Measurements from ENCODE around the gene CRNN.

CRNN gene

DNA sequence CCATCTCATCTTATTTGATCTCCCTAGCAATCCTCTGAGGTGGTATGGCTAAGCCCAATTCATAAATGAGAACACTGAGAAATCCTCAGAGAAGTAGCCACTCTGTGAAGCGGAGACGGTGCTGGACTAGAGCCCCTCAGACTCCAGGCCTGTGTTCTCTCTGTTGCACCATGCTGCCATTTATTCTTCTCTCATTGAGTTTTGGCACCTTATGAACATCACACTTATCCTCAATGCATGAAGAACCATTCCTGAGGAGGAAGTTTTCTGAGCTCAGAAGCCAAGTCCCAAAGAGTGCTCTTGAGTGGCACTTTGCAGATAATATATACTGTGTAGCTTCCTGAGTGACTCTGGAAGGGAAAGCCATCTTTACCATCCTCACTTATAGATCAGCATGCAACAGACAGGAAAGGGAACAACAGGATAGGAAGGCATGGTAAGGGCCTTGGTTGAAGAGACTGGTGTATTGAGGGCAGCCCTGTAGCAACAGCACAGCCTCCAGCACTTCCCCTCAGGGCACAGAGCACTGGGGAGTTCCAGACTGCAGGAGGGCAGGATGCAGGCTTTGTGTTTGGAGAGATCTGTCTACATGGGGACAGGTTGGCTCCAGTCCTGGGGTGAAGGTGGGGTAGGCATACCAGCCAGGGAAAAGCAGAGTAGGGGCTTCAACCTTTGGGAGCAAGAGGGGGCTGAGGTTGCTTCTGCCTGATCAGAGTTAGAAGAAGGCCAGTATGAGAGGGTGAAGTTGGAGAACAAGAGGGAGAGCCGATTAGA is 1.6 kb upstream of the CRNN start:
- DNase-seq = no peak

DNA sequence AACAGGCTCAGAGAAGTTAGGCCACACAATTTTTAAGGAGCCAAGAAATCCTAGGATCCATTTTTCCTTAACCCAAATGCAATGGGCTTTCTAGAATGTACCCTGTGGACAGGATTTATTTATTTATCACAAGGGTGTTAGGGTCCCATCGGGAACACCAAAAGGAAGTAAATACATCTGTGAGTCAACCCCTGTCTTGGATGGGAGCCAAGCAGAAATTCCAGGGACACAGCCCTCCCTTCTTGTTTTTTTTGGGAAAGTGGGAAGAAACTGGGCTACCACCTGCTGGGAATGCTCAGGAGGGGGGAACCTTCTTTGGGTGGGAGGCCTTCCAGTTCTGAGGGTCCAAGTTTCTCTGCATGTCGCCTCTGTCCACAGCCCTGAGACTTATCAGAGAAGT is 1.3 kb downstream of the CRNN start:
- no peak for DNase-seq

DNA sequence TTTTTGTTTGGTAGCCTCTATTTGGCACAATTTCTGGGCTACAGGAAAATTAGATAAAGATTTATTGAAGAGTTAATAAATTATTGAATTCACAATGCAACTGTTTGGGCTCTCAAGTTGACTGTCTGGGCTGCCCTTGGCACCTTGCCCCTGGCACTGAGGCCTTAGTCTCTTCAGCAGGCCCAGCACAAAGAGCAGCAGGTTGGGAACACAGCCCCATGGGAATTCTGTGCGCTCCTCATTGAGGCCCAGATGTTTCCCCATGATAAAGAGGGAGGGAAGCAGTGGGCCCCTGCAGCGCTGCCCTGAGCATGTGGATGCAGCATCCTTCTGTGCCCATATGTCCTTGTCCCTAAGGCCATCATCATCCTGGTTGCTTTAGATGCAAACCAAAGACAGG is 2.9 kb downstream of the CRNN start:
- no peak for DNase-seq

DNA sequence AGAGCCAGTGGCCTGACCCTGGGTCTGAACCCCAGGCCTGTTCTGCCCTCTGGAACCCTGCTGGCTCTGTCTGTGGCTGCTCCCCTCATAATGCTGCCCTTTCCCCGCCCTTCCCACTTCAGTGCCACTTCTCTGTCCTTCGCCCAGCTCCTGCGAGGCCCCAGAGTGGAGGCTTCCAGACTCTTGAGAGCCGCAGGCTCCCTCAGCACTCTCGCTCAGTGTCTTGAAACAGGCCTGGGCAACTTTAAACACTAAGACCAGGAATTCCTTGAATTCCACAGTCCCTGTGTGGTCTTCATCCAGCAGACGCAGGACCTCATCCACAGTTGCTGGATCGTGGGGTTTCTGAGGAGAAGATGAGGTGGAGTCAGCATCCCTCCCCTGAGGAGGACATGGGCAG is 3.5 kb downstream of the CRNN start:
- DNase-seq = no peak

DNA sequence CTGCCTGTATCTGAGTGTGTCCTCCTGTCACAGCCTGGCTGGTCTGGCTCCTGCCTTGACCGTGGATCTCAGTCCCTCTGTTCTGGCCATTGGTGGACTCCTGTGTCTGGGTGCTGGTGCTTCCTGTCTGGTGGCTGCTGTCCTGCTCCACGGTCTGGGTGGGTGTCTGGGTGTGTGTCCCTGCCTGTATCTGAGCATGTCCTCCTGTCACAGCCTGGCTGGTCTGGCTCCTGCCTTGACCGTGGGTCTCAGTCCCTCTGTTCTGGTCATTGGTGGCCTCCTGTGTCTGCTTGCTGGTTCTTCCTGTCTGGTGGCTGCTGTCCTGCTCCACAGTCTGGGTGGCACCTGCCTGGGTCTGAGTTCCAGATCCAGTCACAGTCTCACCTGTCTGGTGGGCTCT is 4.0 kb downstream of the CRNN start:
- DNase-seq = no peak

DNA sequence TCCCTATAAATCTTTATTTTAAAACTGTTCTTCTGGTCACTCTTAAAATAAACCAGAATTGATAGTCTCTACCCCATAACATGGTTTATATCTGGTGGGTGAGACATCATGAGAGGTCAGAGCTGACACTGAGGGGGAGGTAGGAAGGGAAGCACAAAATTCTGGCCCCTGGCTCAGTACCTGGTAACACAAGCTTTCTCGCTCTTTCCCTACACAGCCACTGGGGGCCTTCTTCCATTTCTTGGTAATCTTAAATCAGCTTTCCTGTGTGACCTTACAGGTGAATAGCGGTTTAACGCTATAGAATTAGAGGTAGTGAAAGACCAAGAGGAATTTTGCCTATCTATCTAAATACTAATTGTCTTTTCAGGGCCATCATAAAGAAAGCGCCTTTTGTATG is 5.4 kb downstream of the CRNN start:
- no peak for DNase-seq

DNA sequence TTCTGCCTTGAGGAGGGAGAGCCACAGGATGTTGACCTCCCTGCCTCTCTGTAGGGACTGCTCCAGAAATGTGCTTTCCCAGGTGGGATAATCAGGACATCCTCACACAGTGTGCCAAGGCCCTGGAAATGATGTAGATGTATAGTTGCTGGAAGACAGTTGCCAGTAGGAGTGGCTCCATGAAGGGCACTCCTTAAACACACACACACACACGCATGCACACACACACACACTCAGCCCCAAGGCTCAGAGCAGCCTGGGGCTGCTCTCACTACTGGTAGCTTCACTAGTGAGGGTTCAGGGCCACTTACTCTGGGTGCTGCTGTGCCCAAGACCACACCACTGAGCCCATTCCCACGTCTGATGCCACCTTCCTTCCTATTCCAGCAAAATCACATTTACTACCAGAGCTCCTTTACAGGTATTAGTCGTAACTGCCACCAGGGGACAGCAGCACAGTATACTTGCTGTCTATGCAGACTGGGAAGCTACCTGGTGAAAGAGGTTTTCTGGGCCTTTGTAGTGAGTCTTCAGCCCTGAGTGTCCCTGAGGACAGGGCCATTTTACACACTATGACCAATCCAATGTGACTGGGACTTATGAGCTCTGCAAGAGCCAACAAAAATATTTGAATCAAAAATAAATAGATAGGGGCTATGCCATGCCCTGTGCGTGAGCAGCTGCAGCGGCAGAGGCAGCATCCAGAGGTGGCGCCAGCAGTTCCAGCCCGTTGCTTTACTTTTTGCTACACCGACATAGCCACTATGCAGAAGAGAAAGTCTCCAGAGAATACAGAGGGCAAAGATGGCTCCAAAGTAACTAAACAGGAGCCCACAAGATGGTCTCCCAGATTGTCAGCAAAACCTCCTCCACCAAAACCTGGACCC is 15.0 kb downstream of the CRNN start:
- peak in 1 of 2 donors; percentile 17 for DNase-seq

DNA sequence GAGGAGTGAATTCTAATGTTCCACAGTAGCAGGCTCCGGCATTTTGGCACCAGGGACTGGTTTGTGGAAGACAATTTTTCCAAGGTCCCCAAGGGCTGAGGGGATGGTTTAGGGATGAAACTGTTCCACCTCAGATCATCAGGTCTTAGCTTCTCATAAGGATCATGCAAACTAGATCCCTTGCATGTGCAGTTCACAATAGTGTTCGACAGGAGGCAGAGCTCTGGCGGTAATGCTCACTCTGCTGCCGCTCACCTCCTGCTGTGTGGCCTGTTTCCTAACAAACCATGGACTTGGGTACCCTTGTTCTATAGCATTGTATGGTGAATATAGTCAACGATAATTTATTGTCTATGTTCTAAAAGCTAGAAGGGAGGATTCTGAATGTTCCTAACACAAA is 16.6 kb downstream of the CRNN start:
- no peak for DNase-seq

DNA sequence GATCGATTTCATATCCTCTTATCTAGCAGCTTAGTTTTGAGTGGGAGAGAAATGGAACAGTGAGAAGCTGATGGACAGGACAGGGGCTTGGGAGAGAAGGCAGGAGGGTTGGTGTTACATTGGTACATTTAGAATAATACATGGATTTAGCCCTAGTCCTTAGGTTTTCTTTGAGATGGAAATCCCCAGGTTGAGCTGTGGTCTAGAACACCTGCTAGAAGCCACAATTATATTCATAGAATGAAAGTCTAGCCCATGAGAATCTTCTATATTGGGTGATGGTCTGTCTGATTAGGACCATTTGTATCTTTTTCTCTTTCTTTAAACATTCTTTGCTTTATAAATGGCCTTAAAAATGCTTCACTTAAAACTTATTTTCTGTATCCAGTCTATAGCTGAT is 19.9 kb downstream of the CRNN start:
- DNase-seq = no peak

DNA sequence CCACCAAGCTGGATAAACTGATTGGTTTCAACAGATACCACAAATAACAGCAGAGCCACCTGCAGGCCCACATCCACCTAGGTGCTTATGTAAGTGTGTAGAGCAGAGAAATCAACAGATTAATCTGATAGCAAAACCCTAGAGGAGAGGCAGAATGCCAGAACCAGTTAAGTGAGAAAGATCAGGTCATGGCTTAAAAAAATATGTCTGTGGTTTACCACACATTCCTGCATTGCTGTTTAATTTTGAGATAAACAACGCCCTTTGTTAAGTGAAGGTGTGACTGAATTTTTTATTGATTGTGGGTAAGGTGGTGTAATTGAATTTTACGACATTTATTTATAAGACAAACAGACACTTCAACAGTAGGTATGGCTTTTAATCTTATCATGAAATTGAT is 21.2 kb downstream of the CRNN start:
- DNase-seq = peak in 1 of 2 donors; percentile 60

DNA sequence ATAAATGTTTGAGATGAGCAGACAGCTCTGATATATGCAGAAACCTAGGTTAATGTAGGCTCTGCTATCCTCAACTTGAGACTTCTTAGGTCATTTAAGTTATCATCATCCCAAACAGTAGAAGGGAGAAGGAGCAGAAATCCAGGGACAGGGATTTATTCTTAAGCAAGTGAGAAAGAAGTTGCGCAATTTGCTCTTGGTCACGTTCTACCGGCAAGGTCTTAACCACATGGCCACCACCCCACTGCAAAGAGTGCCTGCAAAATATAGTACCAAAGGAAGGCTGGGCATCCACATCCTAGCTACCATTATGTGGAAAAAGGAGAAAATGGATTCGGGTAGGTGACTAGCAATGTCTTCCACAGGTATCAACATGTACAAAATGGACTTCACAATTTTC is 25.2 kb downstream of the CRNN start:
- no peak for DNase-seq

DNA sequence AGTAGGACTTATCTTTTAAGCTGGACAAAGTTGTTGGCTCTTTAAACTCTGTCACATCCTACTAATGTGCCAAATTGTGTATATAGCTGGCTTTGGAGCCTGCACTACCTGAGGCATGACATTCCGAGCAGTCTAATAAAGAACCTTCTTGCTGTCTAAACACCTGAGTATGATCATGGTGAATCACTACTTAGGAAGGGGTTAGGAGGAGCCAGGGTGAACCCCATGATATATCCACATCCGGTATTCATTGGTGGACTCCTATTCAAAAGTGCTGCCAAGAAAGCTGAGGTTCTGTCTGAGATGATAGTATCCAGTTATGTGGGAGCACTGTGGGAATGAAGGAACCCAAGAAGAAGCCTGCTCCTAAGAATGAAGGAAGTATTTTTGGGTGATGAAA is 27.1 kb downstream of the CRNN start:
- DNase-seq = no peak

DNA sequence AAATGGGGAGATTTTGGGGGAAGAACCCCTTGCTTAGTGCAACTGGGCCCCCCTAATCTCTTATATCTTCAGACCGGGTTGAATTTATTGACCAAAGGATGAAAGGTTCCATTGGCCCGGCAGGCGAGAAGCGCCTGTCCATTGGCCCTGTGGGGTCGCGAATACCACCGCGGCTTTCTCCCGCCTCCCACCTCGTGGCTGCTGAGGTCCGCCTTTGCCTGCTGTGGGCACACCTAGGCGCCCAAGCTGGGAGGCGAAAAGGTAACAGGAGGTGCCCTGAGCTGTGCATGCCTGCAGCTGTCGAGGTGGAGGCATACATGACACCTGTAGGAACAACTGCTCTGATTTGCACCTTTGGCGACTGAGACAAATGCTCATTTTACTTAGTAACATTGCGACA is 33.1 kb downstream of the CRNN start:
- no peak for DNase-seq

DNA sequence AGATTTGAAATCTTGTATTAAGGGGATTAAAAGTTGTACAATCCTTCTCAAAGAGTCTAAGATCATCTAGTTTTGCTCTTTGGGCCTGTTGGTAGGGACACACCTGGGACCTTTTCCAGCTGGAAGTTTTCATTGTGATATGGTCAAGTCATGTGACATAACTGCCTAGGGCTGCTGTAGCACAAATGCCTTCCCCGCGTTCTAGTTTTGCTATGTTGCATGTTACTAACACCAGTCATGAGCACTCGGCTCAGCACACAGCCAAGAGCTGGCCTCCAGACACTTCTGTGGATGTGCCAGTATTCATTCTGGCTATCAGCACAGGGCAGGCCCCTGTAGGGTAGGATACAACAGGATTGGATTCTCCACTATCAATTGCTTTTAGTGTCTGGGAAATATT is 39.6 kb downstream of the CRNN start:
- DNase-seq = no peak

DNA sequence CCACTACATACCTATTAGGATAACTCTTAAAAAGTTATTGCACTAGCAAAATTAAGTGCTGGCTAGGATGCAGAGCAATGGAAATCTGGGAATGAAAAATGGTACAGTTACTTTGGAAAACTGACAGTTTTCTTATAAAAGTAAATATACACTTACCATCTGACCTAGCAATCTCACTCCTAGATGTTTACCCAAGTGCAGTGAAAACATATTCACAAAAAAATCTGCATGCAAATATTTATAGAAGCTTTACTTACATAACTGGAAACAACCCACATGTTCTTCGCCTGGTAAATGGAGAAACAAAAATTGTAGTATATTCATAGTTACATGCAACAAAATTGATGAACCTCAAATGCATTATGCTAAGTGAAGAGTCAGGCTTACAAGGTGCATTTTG is 41.4 kb downstream of the CRNN start:
- DNase-seq = no peak

DNA sequence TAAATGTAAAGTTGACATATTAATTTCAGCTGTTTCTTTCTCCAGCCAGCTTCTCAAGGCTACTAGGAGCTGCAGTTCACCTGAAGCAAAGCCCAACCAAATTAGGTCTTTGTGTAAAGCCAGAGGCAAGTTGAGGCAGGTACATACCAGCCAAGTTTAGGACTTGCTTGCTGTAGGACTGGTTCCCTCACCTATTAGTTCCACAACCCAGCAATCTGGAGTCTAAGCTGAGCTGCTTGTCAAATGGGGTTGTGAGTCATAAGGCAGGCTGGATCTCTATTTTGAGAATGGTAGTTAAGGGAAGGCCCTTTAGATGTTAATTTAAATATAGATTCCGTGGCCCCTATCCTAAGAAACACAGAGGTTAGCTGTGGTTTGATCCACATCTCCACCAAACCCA is 46.6 kb downstream of the CRNN start:
- no peak for DNase-seq

DNA sequence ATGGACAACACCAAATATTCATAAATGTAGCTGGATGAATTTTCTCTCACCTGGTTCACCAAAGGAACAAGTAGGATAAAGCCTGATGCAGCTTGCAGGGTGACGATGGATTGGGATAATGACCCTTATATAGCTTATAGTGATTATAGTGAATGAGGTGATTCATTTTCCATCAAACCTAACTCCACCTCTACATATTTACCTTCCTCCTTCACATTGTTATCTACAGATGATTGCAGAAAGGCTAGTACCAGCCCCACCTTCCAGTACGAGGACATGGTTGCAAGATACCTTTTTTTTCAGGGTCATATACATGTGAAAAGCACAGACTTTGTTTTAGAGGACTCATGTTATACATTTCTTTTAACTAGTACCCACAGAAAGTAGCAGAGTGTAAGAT is 54.2 kb downstream of the CRNN start, which contains the start of gene FLG2:
Gene FLG2, minus strand, starts transcription at position 101 of the 400 bp plus-strand sequence. CDS start 1,122 bp downstream, outside the sequence.
- DNase-seq = no peak

Measured in CD4-positive, alpha-beta T cell treated with Interferon alpha-2 for 1 hour (primary cell).